CD14-positive monocyte (primary cell): ENCODE results near the gene TOX3. TPM values are rescaled to one million over a fixed set of nuclear protein-coding genes. Genes with fewer than 3 reads are reported as not detected.

Source experiments
- DNase-seq, 3 donors: peaks; one replicate each; pipeline ENCODE4 v3.0.0-alpha.2; 2011 to 2022
- H2AFZ ChIP-seq: 2 replicates; pipeline ENCODE4 v1.6.0; 2012; ENCODE audit warnings: mild to moderate bottlenecking, low read depth, low read length, inconsistent platforms; ENCODE audit not compliant: insufficient read depth, poor library complexity, severe bottlenecking
- H3K27ac ChIP-seq, 2 donors: 1 replicate in 1 of 2; 2 replicates in 1 of 2; pipeline ENCODE4 v1.5.1; 2012 to 2013; ENCODE audit warnings: low read length in 2 of 2, control low read depth in 1 of 2, inconsistent platforms in 1 of 2, low read depth in 1 of 2, mild to moderate bottlenecking in 1 of 2
- H3K27me3 ChIP-seq, 2 donors: one replicate each; pipeline versions ENCODE4 v1.6.0 to v1.6.1; 2011 to 2013; ENCODE audit warnings: low read length in 2 of 2; ENCODE audit not compliant: control insufficient read depth in 2 of 2, insufficient read depth in 2 of 2
- H3K36me3 ChIP-seq, 2 donors: replicated peaks in 1 of 2; 1 replicate in 1 of 2; 2 replicates in 1 of 2; pipeline versions ENCODE4 v1.5.1 to v1.6.1; 2012 to 2013; ENCODE audit warnings: low read length in 2 of 2, control low read depth in 1 of 2, inconsistent platforms in 1 of 2, mild to moderate bottlenecking in 1 of 2; ENCODE audit not compliant: insufficient read depth in 2 of 2, control insufficient read depth in 1 of 2
- H3K4me1 ChIP-seq, 2 donors: 1 replicate in 1 of 2; 2 replicates in 1 of 2; pipeline versions ENCODE4 v1.5.1 to v1.6.1; 2012 to 2013; ENCODE audit warnings: low read length in 2 of 2, control low read depth in 1 of 2, inconsistent platforms in 1 of 2, mild to moderate bottlenecking in 1 of 2, moderate library complexity in 1 of 2; ENCODE audit not compliant: insufficient read depth in 2 of 2, control insufficient read depth in 1 of 2
- H3K4me2 ChIP-seq: replicated peaks from 2 replicates; pipeline ENCODE3; 2012; ENCODE audit warnings: low read length, moderate library complexity, mild to moderate bottlenecking; ENCODE audit not compliant: poor library complexity, severe bottlenecking; ENCODE audit errors: extremely low read depth
- H3K4me3 ChIP-seq, 3 experiments: fragments of 200-600 bp in 1 of 3; sonication (generic) in 1 of 3; replicated peaks in 1 of 3; 1 replicate in 2 of 3; 2 replicates in 1 of 3; pipeline ENCODE4 v1.5.1; 2011 to 2013; ENCODE audit warnings: low read length in 3 of 3, mild to moderate bottlenecking in 3 of 3, control low read depth in 2 of 3, low read depth in 2 of 3, inconsistent platforms in 1 of 3, moderate library complexity in 1 of 3
- H3K79me2 ChIP-seq: 2 replicates; pipeline ENCODE4 v1.6.0; 2012; ENCODE audit warnings: mild to moderate bottlenecking, control low read depth, inconsistent platforms, low read length, moderate library complexity; ENCODE audit not compliant: insufficient read depth
- H3K9ac ChIP-seq: 2 replicates; pipeline ENCODE4 v1.6.0; 2017; ENCODE audit warnings: low read length, mild to moderate bottlenecking; ENCODE audit not compliant: insufficient read depth, poor library complexity, severe bottlenecking
- H3K9me3 ChIP-seq, 2 donors: replicated peaks in 1 of 2; 1 replicate in 1 of 2; 2 replicates in 1 of 2; pipeline versions ENCODE4 v1.5.1 to v1.6.1; 2012 to 2013; ENCODE audit warnings: low read length in 2 of 2, control low read depth in 1 of 2; ENCODE audit not compliant: control insufficient read depth in 1 of 2, insufficient read depth in 1 of 2
- H4K20me1 ChIP-seq: 2 replicates; pipeline ENCODE4 v1.6.0; 2012; ENCODE audit warnings: mild to moderate bottlenecking, low read length, control low read depth, moderate library complexity; ENCODE audit not compliant: insufficient read depth
- H3K27ac Mint-ChIP-seq, 7 donors: one replicate each; pipeline ENCODE4 v1.8.0; 2020; ENCODE audit warnings: mild to moderate bottlenecking in 7 of 7, mixed read lengths in 7 of 7, moderate library complexity in 6 of 7, inconsistent platforms in 2 of 7
- H3K27me3 Mint-ChIP-seq, 3 donors: one replicate each; pipeline ENCODE4 v1.8.0; 2021 to 2022; ENCODE audit warnings: low read depth in 3 of 3, mild to moderate bottlenecking in 3 of 3, mixed read lengths in 3 of 3, moderate library complexity in 3 of 3, inconsistent platforms in 1 of 3
- H3K36me3 Mint-ChIP-seq, 2 donors: one replicate each; pipeline ENCODE4 v1.8.0; 2020; ENCODE audit warnings: mixed read lengths in 2 of 2, inconsistent platforms in 1 of 2, mild to moderate bottlenecking in 1 of 2
- H3K4me1 Mint-ChIP-seq: one replicate; pipeline ENCODE4 v1.8.0; 2020; ENCODE audit warnings: mild to moderate bottlenecking, mixed read lengths
- H3K4me3 Mint-ChIP-seq, 2 donors: one replicate each; pipeline ENCODE4 v1.8.0; 2020; ENCODE audit warnings: mild to moderate bottlenecking in 2 of 2, mixed read lengths in 2 of 2, moderate library complexity in 1 of 2
- H3K9me3 Mint-ChIP-seq, 7 donors: one replicate each; pipeline ENCODE4 v1.8.0; 2020 to 2022; ENCODE audit warnings: mixed read lengths in 7 of 7, mild to moderate bottlenecking in 6 of 7, moderate library complexity in 6 of 7, inconsistent platforms in 2 of 7
- WGBS: methylation state at CpG from one replicate; pipeline ENCODE4 v1.1.5; 2013; ENCODE audit warnings: missing lambda C conversion rate; ENCODE audit not compliant: insufficient coverage; 5-methylcytosine and 5-hydroxymethylcytosine counted together
- intact Hi-C, 2 donors: fragments of 100-400 bp; cut with micrococcal nuclease; formaldehyde crosslinking; loops; one replicate each; pipeline versions ENCODE4 v1.15.0 to v1.15.1; 2023
- polyA plus RNA-seq, 3 donors: library from polyadenylated mRNA; depleted of rRNA in 1 of 3; unstranded in 2 of 3; stranded (reverse) in 1 of 3; fragments of 300-500 nt in 2 of 3; fragments of >200 nt in 1 of 3; fragmentation: Illumina TruSeq in 2 of 3; gene quantifications; 1 replicate in 2 of 3; 2 replicates in 1 of 3; pipeline ENCODE4 v1.2.3, GENCODE V29; 2012 to 2021
- TF ChIP-seq, protein P1 (sequence below): fragments of 200-600 bp; IDR thresholded peaks from one replicate; pipeline ENCODE4 v1.8.0; 2022; ENCODE audit warnings: antibody characterized with exemption, mild to moderate bottlenecking

Gene TOX3
- polyA plus RNA-seq, 3 donors, result not detected

DNA sequence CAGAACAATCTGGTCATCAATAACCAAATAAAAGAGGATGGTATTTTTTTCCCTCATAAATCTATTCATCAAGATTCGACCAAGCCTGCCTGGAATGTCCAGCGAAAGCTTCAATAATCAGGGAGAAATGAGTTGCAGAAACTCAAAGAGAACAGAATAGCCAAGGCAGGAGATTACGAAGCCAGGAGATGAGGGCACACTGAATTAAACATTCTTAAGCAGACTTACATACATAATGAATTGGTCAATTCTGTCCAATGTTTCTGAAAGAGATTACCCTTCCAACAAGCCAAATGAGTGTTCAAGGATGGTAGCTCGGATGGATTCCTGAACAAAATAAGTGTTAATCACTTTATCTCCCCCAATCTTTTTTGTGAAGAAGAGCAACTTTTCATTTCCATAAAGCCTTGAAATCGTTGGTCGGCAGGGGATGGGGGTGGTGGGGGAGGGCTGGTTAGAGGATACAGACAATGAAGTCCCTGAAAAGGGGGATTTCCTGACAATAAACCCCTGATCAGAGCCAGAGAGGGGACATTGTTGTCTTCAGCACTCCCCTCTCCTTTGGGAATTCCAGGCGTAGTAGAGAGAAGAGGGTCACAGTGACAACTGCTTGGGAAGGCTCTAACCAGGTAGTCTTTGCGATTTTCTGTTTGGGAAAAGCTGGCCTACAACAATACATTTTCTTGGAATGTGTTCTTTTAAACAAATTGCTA is 20.7 kb downstream of the TOX3 start:
- no peaks in the 10 kb centered on the region for H3K36me3 ChIP-seq
- peaks cover 0 to 1% (median 0%) of the 10 kb centered on the region in 3 donors for H3K27me3 Mint-ChIP-seq
- no peak overlapping the region for H3K4me3 Mint-ChIP-seq
- H3K4me1 ChIP-seq, result no peaks in the 10 kb centered on the region
- H3K9me3 ChIP-seq, result no peaks in the 10 kb centered on the region
- no CpG with 5 or more reads among the region's 8 CpGs for WGBS
- H3K36me3 Mint-ChIP-seq, result no peaks in the 10 kb centered on the region
- no peaks in the 10 kb centered on the region for H3K4me1 Mint-ChIP-seq
- peaks cover 0 to 10% (median 2%) of the 10 kb centered on the region in 7 donors for H3K9me3 Mint-ChIP-seq
- H3K27ac ChIP-seq, result no peak overlapping the region
- H3K4me3 ChIP-seq, result no peak overlapping the region
- H4K20me1 ChIP-seq, result no peaks in the 10 kb centered on the region
- H3K27me3 ChIP-seq, result no peaks in the 10 kb centered on the region
- DNase-seq, result no peak
- intact Hi-C loops, result no loop called here
- no peak overlapping the region for H3K4me2 ChIP-seq
- H3K79me2 ChIP-seq, result no peaks in the 10 kb centered on the region
- no peak overlapping the region for H3K27ac Mint-ChIP-seq
- TF ChIP-seq, protein P1, sequence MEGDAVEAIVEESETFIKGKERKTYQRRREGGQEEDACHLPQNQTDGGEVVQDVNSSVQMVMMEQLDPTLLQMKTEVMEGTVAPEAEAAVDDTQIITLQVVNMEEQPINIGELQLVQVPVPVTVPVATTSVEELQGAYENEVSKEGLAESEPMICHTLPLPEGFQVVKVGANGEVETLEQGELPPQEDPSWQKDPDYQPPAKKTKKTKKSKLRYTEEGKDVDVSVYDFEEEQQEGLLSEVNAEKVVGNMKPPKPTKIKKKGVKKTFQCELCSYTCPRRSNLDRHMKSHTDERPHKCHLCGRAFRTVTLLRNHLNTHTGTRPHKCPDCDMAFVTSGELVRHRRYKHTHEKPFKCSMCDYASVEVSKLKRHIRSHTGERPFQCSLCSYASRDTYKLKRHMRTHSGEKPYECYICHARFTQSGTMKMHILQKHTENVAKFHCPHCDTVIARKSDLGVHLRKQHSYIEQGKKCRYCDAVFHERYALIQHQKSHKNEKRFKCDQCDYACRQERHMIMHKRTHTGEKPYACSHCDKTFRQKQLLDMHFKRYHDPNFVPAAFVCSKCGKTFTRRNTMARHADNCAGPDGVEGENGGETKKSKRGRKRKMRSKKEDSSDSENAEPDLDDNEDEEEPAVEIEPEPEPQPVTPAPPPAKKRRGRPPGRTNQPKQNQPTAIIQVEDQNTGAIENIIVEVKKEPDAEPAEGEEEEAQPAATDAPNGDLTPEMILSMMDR, result no peak
- no peak overlapping the region for H3K9ac ChIP-seq
- no peak overlapping the region for H2AFZ ChIP-seq

DNA sequence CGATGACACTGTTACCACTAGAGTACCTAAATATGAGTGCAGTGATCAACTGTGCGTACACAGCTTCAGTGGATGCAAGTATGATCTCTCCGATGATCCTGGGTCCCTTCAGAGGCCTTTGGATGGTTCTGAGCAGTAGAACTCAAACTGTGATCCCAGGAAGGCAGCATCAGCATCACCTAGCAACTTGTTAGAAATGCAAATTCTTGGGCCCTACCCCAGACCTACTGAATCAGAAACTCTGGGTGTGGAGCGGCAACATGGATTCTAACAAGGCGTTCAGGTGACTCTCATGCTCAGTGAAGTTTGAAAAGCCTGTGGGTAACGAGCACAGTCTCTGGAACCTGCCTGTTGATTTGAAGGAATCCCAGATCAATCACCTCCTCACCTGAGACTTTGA is 25.4 kb downstream of the TOX3 start:
- H3K9me3 ChIP-seq, result no peaks in the 10 kb centered on the region
- H3K4me3 ChIP-seq, result no peak overlapping the region
- H3K4me2 ChIP-seq, result no peak overlapping the region
- H3K9ac ChIP-seq, result no peak overlapping the region
- no peak for DNase-seq
- H2AFZ ChIP-seq, result no peak overlapping the region
- H3K36me3 ChIP-seq, result no peaks in the 10 kb centered on the region
- H3K79me2 ChIP-seq, result no peaks in the 10 kb centered on the region
- H4K20me1 ChIP-seq, result no peaks in the 10 kb centered on the region
- Mint-ChIP-seq H3K4me1 (no peaks in the 10 kb centered on the region), H3K9me3 (peaks cover 0 to 9% (median 2%) of the 10 kb centered on the region in 7 donors), H3K27me3 (peaks cover 0 to 4% (median 1%) of the 10 kb centered on the region in 3 donors), H3K4me3 (no peak overlapping the region), H3K36me3 (no peaks in the 10 kb centered on the region), H3K27ac (no peak overlapping the region)
- no peaks in the 10 kb centered on the region for H3K27me3 ChIP-seq
- TF ChIP-seq, protein P1, result no peak
- 77% methylated on average over 5 of the region's 6 CpGs for WGBS
- H3K4me1 ChIP-seq, result no peaks in the 10 kb centered on the region
- intact Hi-C loops, result no loop called here
- no peak overlapping the region for H3K27ac ChIP-seq
